GM18867 (cell line): Measurements from ENCODE around the gene HOXD4.

Experiments used
- ATAC-seq: cut with Tn5 transposase; IDR thresholded peaks from one replicate; pipeline ENCODE4 v1.9.1; 2021; ENCODE audit warnings: mild to moderate bottlenecking, moderate library complexity; ENCODE audit not compliant: unreplicated experiment

Gene HOXD4

GRCh38 chr2:176151442-176152287, at the start of gene HOXD4:
Gene HOXD4, plus strand, starts transcription at chr2:176151550. Its CDS starts 84 bp downstream, at chr2:176151634.
- ATAC-seq, result no peak

- ATAC-seq, result no peak
Observed at GRCh38 chr2:176101842-176102241, 49.5 kb upstream of the HOXD4 start.

GRCh38 chr2:176102309-176102866, 49.0 kb upstream of the HOXD4 start:
- ATAC-seq, result no peak

GRCh38 chr2:176103194-176103593, 48.2 kb upstream of the HOXD4 start:
- ATAC-seq, result no peak

GRCh38 chr2:176103742-176104315, 47.5 kb upstream of the HOXD4 start:
- no peak for ATAC-seq

GRCh38 chr2:176104316-176105077, 46.9 kb upstream of the HOXD4 start:
- no peak for ATAC-seq

- no peak for ATAC-seq
Observed at GRCh38 chr2:176105078-176105729, 46.1 kb upstream of the HOXD4 start.

- no peak for ATAC-seq
Observed at GRCh38 chr2:176105730-176106580, 45.4 kb upstream of the HOXD4 start.

GRCh38 chr2:176106581-176107539, 44.5 kb upstream of the HOXD4 start, which contains the start of gene HOXD11:
Gene HOXD11, plus strand, starts transcription at chr2:176107280. Its CDS starts 76 bp downstream, at chr2:176107356.
- ATAC-seq, result no peak

GRCh38 chr2:176107731-176108181, 43.6 kb upstream of the HOXD4 start:
- ATAC-seq, result no peak

- no peak for ATAC-seq
Observed at GRCh38 chr2:176109192-176109901, 42.0 kb upstream of the HOXD4 start.

GRCh38 chr2:176109946-176110345, 41.4 kb upstream of the HOXD4 start:
- no peak for ATAC-seq

GRCh38 chr2:176110415-176111308, 40.7 kb upstream of the HOXD4 start:
- ATAC-seq, result no peak

- ATAC-seq, result peak; percentile 73
Observed at GRCh38 chr2:176111309-176111663, 40.1 kb upstream of the HOXD4 start.

GRCh38 chr2:176111846-176112374, 39.4 kb upstream of the HOXD4 start:
- ATAC-seq, result no peak

- ATAC-seq, result no peak
Observed at GRCh38 chr2:176112375-176113302, 38.7 kb upstream of the HOXD4 start.
